GM21515 (cell line): ENCODE results near the gene VPS54.
A peak's percentile ranks its signal among the peaks of the same experiment; 100 is the strongest.
"Not testable (repeated sequence)": the region's sequence is repeated elsewhere in the genome, so short reads cannot be mapped to it uniquely, and the experiment has no call there.

ENCODE experiments used
- ATAC-seq: cut with Tn5 transposase; IDR thresholded peaks from one replicate; pipeline ENCODE4 v1.9.1; 2021; ENCODE audit not compliant: unreplicated experiment

The VPS54 gene

DNA sequence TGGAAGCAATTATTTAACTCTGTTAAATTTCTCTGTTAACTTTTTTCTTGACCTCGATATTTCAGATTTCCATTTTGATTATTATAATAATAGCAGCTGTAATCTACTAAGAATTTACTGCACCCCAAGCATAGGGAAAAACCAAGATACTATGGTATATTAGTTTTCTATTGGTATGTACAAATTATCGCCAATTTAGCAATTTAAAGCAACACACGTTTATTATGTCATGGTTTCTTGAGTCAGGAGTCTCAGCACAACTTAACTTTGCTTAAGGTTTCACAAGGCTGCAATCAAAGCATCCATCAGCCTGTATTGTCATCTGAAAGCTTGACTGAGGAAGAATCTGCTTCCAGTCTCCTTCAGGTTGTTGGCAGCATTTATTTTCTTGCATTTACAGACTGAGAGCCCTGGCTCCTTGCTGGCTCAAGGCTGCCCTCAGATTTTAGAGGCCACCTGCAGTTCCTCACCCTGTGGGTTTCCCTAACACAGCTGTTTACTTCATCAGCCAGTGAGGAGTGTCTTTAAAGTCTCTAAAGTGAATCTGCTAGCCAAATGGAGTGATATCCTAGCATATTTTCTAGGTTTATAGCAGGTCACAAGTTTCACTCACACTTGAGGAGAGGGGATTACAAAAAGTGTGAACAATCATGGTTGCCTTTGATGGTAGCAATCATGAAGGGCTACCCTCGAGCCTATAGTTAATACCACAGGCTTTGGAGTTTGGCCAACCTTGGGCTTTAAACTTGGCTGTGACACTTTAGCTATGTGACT is 4.4 kb upstream of the VPS54 start:
- no peak for ATAC-seq

DNA sequence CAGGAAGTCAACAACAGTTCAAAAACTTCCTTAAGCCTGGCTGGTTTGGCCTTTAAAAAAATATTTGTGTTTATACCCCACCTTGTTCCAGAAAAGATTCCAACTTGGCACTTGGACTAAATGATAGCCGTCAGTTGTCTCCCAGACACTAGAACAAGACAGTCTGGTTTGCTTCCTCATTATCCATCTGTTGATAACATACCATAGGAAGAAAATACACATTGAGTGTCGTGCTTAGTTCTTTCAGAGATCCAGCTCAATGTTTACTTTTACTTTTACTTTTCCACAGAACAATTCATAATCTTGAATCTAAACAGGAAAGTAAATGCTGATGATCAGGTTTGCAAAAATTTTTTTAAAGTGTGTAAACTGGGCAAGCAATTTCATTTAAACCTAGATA is 2.4 kb upstream of the VPS54 start:
- no peak for ATAC-seq

DNA sequence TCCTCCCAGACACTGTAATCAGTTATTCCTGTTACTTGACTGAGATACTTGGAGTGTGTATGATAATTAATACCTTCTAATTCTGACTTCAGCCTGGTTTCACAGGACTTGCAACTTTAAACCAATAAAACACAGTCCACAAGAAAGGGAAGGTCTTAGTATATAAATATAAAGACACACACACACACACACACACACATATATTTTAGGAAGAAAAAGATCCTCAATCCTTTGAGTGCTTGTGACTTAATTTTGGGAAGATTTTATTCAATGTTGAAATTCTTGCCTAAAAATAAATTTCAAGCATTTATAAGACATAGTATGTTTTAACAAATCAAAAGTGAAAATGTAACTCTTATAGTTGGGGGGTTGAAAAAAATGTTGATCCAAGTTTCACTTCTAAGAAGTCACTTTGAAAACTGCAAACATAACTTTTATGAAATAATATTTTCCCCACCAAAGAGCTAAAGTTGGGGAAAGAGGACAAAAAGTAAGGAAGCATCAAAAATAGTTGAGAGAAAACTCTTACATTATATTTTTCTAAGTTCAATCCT is 824 bp upstream of the VPS54 start:
- ATAC-seq: no peak

DNA sequence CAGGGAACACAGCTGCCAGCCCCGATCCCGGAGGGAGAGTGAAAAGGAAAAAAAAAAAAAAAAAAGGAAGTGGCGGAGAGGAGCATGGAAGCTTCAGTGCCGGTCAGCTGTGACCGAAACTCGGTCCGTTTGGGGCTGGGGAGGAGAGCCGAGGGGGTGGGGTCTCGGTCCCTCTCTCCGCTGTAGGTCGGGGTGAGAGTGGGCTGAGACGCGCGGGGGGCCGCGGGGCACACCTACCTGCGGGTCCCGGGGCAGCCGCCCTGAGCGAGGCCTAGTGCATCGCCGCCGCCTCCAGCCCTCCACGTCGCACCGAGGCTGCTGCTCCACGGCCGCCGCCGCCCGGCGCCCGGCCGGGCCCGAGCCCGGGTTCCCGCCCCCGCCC is 536 bp downstream of the VPS54 start:
- peak; percentile 56 for ATAC-seq

DNA sequence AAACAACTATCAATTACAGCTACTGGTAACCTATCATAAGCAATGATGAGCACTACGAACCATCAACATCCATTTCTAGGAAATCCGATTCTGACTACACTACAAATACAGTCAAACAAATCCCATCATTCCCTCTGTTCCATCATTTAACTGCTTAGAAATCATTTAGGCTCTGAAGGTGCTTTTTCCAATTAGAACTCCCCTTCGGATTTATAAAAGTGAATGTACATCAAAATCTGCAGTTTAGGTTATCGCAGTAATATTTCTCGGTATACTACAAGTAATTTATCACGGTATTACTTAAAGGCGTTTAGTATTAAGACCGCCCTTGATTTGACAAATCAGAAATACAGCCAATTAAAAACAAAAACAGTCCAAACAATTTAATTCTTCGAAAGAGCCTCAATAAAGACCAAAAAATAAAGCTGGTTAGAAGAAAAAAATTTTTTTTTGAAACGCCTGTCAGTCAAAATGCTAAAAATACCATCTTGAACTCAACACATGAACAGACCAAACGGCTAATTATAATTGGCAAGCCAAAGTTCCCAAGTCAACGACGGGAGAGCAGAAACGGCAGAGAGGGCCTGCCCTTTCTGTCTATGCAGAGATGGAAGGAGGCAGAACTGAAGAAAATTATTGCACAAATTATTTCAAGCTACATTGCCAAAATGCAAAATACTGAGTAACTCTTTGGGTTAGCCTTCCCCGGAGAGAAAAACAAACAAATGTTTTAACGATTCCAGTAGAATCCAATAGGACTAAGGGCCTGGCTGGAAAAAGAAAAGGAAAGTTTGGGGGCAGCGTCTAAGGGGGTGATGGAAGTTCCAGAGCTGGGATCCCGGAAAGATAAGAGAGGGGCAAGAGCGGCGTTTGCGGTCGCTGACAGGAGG is 1.2 kb downstream of the VPS54 start:
- ATAC-seq: no peak

DNA sequence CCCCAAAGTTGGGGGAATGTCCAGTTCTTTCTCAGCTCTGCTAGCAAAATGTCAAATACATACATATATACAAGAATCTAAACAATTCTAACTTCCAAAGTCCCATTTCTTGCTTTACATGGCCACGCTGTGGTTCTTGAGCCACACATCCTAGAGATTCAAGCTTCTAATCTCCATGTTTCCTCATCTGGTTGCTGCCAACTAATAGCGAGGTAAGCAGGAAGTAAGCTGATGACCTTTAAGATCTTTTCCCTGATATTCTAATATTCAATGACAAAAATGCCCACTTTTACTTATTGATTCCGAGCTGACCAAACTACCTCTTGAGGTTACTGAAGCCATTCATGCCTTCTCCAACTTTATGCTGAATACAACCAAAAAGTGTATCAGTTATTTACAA is 3.3 kb downstream of the VPS54 start:
- no peak for ATAC-seq

DNA sequence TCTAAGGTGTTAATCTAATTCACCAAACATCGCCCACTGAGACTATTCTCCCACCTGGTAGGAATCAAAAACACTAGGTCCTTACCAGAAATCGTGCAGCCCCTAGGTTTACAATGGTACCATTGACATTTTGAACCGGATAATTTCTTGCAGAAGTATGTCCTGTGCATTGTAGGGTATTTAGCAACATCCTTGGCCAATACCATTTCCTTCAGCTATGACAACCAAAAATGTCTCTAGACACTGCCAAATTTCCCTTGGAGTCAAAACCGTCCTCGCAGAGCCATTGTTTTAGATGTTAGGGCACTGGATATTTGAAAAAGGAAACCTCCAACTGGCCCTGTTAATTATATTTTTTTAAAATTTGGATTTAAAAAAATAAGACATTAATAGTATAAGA is 3.8 kb downstream of the VPS54 start:
- no peak for ATAC-seq

DNA sequence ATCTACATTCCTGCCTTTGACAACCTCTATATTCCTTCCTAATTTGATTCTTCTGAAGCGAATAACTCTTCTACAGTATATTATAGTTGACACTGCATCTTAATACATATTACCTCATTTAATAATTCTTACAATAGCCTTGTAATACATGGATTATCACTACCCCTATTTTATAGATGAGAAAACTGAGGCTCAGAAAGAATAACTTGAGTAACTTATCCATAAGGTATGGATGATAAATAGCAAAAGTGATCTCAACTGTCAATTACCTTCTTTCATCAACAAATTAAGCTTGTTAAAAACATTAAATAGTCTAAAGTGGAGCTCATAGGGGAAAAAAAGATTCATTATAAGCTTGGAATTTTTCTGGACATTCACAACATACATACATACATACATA is 4.6 kb downstream of the VPS54 start:
- ATAC-seq: no peak

DNA sequence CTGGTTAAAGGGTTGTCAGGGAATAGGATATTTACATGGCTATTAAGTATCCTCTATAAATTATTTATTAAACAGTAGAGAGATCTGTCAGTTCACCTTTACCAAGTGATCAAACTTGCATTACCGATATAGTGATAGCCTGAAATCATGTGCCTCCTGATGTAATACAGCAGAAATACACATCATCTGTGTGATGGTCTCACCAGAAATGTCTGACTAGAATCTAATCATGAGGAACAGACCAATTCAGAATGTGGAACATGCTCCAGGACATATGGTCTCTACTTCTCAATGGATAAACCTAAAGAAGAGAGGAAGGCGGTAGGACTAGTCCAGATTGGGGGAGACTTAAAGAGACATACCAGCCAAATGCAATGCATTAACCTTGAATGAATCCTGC is 6.2 kb downstream of the VPS54 start:
- ATAC-seq: no peak

DNA sequence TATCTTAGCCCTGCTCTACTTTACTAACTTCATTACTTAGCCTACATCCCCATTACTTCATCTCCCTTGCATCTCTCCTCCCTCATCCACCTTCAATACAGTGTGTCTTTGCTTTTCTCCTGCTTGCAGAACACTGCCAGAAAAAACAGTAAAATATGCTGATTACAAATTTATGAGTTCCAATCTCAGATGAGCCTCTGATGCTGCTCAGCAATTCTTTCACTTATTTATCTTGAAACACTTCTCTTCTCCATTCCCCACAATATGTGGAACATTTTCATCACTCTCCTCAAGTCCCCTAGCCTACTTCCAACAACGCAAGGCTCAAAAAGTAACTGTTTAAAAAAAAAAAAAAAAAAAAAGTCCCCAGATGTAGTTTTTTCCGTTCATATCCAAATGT is 7.1 kb downstream of the VPS54 start:
- no peak for ATAC-seq

DNA sequence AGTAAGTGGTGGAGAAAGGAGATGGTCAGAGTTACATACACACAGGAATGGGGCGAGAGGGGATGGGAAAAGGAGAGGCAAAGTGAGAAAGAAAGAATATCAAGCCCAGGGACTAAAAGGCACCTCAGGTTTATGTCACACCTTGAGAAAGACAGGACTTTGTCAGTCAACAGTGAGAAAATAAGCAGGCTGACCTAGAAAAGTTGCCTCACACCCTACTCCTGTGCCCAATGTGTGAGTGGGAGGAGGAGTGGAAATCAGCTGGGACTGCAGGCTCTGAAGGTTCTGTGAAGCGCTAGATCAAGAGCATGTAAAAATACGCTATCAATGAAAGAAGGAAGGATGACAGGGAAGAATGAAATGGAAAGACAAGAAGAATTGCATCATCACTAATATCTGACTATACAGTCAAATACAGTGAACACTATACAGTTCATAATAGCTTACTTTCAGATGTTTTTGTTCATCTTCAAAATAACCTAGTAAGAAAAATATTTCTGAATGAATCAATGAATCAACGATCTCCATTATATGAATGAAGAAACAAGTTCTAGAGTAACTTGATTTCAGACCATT is 10.7 kb downstream of the VPS54 start:
- ATAC-seq: no peak

DNA sequence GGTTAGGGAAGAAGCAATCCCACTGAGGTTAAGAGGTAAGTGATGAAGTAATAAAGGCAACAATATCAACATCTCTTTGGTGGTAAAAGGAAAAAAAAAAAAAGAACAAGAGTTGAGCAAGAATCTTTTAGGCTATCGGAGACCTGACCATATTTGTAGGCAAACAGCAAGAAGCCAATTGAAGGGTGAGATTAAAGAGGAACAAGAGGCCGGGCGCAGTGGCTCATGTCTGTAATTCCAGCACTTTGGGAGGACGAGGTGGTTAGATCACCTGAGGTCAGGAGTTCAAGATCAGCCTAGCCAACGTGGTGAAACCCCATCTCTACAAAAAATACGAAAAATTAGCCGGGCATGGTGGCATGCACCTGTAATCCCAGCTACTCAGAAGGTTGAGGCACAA is 11.3 kb downstream of the VPS54 start:
- no peak for ATAC-seq

DNA sequence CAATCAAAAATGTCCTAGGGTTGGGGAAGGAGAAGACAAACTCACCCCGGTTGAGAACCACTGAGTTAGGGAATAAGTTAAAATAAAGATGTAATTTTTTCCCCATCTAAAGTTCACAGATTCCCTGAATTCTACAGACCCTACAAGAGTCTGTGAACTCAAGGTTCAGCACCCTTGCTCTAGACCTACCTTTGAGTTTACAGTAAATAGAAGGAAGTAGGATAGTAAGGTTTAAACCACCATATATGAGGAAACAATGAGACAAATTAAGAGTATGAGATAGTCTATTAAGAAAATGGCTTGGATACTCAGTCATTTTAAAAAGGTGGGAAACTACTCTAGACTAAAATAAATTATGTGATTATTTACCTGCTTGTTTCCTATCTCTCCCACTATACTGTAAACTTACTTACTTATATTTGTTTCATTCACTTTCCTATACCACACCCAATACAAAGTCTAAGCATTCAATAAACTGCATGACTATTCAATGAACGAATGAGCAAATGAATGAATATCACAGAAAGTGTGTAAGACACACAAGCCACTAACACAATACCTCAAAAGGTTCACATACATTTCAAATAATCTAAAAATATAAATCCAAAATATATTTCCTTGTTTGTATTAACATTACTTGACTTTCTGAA is 13.4 kb downstream of the VPS54 start:
- ATAC-seq: no peak

DNA sequence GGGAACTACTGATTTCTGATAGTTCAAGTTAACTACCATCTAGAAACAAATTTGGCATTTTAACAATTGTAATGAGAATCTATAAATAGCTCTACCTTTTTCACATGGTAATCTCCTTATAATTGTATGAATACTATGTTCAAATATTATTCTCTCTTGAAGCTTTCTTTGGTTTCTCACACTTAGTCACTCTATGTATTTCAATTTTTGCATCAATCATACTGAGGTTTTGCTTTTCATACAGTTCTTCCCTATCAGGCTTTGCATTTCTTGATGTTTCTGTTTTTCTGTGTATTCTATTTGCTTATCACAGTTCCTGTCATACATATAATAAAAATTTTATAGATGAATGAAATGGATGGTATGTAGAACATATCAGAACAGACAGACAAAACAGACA is 16.0 kb downstream of the VPS54 start:
- ATAC-seq: no peak

DNA sequence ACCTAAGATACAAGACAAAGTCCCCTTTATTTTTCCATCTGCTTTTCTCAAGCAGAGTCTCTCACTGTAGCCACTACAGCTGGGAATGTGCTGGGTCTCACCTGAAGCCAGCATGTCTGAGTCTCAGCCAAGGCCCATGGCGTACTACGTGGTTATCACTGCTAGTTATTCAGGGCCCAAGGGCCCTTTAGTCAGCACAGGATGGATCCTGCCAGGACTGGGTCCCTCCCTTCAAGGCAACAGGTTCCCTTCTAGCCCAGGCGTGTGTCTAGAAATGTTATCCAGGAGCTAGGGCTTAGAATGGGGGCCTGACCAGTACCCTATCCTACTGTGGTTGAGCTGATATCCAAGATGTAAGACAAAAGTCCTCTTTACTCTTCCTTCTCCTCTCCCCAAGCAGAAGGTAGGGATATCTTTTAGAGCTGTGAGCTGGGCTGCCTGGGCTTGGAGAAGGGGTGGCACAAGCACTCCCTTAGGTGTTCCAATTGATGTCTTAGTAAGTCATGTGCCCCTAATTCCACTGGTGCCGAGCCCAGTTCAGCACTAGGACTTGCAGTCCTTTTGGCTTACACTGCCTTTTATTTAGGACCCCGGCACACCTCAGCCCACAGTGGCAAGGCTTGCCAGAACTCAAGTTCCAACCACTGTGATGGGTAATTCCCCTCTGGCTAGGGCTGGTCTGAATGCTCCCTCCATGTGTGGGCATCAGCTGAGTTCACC is 17.7 kb downstream of the VPS54 start:
- ATAC-seq: no peak

DNA sequence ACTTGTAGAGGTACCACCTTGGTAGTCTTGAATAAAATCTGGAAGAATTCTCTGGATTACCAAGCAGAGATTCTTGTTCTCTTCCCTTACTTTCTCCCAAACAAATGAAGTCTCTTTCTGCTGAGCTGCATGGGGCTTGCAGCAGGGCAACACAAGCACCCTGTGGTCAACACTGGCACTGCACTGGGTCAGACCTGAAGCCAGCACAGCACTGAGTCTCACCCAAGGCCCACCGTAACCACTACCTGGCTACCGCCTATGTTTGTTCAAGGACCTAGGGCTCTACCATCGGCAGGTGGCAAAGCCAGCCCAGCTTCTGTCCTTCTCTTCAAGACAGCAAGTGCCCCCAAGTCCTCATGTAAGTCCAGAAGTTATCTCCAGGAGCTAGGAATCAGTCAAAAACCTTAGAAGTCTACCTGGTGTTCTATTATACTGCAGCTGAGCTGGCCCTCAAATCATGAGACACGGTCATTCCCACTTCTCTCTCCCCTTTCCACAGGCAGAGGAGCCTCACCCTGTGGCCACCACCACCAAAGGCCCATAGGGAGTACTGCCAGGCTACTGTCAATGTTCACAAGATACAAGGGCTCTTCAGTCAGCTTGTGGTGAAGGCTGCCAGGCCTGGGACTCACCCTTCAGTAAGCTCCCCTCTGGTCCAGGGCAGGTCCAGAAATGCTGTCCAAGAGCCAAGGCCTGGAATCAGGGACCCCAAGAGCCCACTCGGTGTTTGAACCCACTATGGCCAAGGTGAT is 18.4 kb downstream of the VPS54 start:
- no peak for ATAC-seq

DNA sequence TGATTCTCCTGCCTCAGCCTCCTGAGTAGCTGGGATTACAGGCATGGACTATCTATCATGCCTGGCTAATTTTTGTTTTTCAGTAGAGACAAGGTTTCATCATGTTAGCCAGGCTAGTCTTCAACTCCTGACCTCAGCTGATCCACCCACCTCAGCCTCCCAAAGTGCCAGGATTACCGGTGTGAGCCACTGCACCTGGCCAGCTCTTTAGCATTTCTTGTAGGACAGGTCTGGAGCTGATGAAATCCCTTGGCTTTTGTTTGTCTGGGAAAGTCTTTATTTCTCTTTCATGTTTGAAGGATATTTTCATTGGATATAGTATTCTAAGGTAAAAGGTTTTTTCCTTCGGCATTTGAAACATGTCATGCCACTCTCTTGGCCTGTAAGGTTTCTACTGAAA is 20.2 kb downstream of the VPS54 start:
- ATAC-seq: no peak

DNA sequence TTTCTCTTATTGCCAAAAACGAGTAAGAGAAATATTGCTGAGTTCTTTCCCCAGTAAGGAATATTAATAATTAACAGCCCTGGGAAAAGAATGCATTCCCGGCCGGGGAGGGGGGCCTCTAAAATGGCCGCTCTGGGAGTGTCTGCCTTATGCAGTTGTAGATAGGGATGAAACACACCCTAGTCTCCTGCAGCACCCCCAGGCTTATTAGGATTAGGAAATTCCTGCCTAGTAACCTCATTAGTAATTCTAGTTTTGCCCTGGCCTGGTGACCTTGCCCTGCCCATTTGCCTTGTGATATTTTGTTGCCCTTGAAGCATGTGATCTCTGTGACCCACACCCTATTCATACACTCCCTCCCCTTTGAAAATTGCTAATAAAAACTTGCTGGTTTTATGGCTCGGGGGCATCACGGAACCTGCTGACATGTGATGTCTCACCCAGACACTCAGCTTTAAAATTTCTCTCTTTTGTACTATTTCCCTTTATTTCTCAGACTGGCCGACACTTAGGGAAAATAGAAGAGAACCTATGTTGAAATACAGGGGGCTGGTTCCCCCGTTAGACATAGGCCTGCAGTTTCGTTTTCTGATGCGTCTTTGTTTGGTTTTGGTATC is 22.5 kb downstream of the VPS54 start:
- not testable (repeated sequence) for ATAC-seq

DNA sequence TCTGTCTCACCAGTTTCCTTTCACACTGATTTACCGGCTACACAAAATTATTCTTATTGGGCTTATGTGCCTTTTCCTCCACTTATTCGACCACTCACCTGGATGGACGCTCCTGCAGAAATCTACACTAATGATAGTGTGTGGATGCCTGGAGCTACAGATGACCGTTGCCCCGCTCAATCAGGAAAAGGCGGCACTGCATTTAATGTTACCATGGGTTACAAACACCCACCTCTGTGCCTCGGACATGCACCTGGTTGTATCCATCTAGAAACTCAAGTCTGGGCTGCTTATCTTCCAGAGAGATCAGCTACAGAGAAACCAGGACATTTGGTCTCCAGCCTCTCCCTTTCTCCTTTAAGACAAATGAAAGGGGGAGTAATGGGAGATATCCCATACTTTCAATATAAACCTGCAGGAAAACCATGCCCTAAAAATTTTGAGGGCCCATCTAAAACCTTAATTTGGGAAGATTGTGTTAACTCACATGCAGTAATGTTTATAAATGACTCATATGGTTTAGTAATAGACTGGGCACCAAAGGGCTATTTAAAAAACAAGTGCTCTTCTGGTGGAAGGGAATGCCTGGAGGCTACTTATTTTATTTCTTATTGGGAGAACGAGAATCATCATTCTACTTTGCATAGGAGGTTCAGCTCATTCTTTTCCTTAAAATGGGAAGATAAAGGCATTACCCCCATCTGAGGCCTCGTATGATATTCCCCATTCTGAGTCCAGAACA is 24.7 kb downstream of the VPS54 start:
- ATAC-seq: not testable (repeated sequence)
